Activated CD8-positive, alpha-beta memory T cell treated with anti-CD3 and anti-CD28 coated beads for 48 hours (primary cell): ENCODE results near the gene IL23R.

Experiments used
- DNase-seq, 3 experiments: peaks; one replicate each; pipeline ENCODE4 v3.0.0-alpha.2; 2020; ENCODE audit warnings: low read depth in 2 of 3, low spot score in 2 of 3

Gene IL23R

GRCh38 chr1:67228791-67229190, 62.5 kb downstream of the IL23R start:
- no peak for DNase-seq

DNA sequence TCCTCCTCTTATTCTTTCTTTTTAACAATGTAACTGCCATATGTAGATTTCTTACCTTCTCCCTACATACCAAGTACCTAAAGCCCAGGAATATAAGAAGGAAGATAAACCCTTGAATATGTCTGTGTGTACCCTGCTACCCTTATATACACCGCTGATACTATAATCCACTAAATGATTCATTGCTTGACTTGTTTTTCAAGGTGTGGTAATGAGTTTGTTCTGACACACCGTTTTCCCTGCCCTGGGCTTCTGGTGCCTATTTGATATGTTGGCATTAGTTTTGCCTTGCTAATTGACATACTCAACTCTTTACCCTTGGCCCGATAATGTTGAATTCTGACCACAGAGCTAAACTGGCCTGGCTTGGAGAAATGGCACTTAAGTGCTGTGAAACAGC, 64.3 kb downstream of the IL23R start:
- no peak for DNase-seq

GRCh38 chr1:67236277-67236676, 70.0 kb downstream of the IL23R start:
- no peak for DNase-seq

DNA sequence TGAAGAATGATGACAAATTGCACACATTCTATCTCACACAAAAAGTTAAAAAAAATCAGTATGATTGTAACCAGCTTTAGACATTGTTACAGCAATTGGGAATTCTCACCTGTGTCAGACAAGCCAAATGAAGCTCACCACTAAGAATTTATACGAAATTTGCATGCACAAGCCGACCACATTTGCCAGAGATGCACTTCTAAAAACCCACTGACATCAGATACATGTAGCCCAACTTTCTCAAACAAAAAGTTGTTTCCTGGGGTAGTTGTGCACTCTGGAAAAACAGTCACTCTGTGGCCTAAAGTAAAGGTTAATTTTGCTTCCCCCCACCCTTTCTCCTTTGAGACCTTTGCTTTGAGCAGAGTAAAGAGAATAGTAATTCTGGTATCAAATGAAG, 73.5 kb downstream of the IL23R start:
- DNase-seq = no peak

DNA sequence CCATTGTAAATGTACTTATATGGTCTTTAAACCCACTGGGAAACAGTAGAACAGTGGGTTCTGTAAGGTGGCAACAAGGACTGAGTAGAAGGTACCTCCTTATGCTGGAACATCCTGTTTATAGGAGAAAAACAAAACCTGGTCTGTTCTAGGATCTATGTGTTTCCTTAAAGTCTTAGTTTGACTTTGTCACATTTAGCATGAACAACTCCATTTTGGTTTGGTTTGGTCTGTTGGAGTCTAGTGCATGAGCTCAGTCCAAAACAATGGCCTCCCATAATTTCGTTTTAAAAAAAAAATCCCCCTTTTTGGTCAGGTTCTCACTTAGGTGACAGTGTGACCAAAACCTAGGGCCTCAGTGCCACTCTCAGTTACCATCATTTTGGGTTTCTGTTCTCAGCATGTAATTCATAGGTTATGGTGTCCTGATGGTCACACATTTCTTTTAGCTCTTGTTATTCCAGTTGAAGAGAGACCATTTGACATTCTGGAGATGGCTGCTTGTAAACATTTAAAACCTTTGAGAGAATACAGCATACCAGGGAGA, 75.0 kb downstream of the IL23R start:
- DNase-seq = no peak

DNA sequence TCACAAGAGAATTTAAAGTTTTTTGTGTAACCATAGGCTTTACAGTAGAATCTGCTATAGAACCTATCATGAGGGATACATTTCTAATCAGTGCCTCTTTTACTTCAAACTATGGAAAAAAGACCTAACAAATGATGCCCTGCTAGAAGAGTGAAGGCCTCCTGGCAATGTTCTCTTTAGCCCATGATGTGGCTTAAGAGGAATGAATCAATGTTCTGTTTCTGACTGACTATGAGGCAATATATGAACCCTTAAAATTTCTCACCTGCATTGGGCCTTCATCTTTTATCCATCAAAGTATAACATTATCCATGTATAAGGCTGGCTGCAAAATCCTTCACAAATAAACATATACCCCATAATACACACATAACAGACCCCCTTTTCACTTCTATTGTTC, 75.8 kb downstream of the IL23R start:
- DNase-seq = no peak

- no peak for DNase-seq
Observed at GRCh38 chr1:67250051-67250653, 83.9 kb downstream of the IL23R start.

GRCh38 chr1:67256291-67257172, 90.3 kb downstream of the IL23R start:
- DNase-seq = no peak

DNA sequence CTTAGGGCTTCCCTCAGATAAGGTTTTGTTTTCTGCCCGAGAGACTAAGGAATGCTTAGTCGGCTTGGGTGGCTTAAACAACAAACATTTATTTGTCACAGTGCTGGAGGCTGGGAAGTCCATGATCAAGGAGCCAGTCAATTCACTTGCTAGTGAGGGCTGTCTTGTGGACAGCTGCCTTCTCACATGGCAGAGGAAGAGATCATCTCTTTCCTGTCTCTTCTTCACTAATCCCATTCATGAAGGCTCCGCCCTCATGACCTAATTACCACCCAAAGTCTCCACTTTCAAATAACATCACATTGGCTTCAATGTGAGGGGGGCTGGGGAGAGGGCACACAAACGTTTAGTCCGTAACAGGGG, 90.9 kb downstream of the IL23R start:
- DNase-seq = no peak

- no peak for DNase-seq
Observed at GRCh38 chr1:67261680-67262079, 95.4 kb downstream of the IL23R start.

GRCh38 chr1:67262735-67263134, 96.5 kb downstream of the IL23R start:
- DNase-seq = no peak

GRCh38 chr1:67264152-67264551, 97.9 kb downstream of the IL23R start:
- no peak for DNase-seq

DNA sequence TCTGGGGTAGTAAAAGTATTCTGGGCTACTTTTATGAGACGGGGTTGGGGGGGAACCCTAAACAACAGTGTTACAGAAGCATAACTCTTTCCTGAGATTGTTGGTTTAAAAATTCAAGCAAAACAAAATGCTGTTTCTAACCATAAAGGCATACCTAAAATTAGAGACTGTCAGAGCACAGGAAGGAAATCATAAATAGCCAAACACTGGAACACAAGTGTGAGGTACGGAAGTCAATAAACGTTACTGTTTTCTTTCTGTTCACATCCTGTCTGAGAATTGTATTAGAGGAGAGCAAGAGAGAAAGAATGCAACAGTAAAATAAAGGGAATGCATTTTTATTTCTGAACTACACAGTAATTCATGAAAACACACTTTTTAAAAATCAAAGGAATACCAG, 98.6 kb downstream of the IL23R start:
- no peak for DNase-seq

GRCh38 chr1:67269061-67269460, 102.8 kb downstream of the IL23R start:
- DNase-seq = no peak

DNA sequence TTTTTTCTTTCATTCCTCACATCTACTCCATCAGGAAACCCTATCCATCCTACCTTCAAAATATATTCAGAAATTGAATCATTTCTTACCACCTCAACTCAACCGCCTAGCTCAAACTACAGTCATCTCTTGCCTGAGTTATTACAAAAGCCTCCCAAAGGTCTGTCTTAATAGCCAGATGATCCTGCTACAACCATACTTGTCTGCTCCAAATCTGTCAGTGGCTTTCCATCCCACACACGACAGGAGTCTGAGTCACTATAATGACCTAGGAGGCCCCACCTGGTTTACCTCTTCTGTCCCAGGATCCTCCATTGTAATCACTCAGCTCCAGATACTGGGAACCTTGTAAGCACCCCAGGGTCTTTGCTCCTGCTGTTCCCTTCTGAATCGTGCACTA, 104.3 kb downstream of the IL23R start:
- no peak for DNase-seq

- DNase-seq = no peak
Observed at GRCh38 chr1:67273591-67273990, 107.3 kb downstream of the IL23R start.

DNA sequence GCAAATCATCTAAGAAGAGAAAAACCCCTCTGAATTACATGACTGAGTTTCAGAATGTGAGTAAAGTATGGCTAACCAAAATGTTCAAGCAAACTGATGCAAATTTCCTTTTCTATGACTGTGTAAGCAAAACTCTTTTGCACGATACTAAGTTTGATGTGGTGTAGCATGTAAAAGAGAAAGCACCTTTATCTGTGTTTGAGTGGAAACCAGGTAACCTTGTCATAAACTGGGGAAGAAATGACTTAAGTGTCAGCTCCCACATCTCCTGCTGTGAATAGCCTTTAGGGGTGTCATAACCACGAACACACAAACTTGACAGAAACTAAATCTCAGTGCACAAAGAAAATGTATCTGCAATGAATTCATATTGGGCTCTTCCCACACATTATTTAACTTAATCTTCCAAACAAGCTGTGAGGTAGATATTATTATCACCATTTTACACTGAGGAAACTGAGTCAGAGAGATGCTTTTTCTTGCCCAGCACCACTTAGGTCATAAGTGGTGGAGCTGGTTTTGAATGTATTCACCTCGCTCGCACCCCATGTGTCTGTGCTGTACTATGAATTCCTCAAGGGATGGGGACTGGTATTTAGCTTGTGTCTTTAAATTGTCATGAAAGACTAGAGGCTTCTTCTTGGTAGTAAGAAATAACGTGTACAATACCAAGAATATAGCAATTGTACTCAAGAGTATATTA, 108.5 kb downstream of the IL23R start:
- no peak for DNase-seq

DNA sequence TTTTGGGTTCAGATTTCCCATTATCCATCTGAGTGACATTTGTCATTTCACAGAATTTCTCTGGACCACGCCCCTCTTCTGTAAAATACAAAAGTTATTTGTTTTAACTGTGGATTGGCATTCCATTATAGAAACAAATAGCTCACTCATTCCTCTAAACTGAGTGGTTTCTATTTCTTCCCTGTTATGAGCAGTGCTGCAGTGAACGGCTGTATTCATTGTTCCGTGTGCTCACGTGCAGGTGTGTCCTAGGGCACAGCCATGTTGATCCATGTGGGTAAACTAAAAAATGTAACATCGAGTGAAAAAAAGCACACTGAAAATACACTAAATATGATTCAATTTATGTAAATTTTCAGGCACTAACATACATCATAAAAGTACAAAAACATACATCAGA, 114.4 kb downstream of the IL23R start:
- DNase-seq = no peak

DNA sequence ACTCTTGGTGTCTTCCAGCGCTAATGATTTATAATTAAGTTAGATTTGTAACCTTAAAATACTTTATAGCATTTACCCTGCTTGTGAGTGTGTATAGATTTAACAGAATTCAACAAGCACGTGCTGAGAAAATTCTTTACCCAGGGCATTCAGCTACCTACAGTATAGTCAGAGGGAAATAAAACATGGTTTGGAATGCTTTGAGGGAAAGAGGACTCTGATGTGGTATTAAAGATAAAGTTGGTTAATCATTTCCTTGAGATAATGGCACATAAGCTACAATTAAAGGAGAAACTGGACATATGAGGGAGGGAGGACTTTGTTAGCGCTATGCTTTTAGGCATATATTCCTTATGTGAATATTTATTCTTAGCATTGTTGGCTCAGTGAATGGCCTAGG, 115.0 kb downstream of the IL23R start:
- DNase-seq = no peak

GRCh38 chr1:67285780-67286488, 119.7 kb downstream of the IL23R start:
- no peak for DNase-seq

- DNase-seq = no peak
Observed at GRCh38 chr1:67290236-67290635, 124.0 kb downstream of the IL23R start.
